Liver (tissue), 3 donors: ENCODE results near the gene STAMBPL1.

Experiments
- ATF3 ChIP-seq: IDR thresholded peaks from 2 replicates; pipeline ENCODE4 v1.6.1; 2016; ENCODE audit warnings: antibody characterized with exemption
- FOXA1 ChIP-seq: IDR thresholded peaks from 2 replicates; pipeline ENCODE4 v1.6.1; 2016; ENCODE audit warnings: antibody characterized with exemption
- JUND ChIP-seq, 2 donors: IDR thresholded peaks; 2 replicates each; pipeline ENCODE4 v1.6.1; 2016; ENCODE audit warnings: antibody characterized with exemption in 2 of 2
- MAX ChIP-seq: IDR thresholded peaks from 2 replicates; pipeline ENCODE4 v1.6.1; 2016; ENCODE audit warnings: antibody characterized with exemption
- RAD21 ChIP-seq, 2 donors: IDR thresholded peaks; 2 replicates each; pipeline ENCODE4 v1.6.1; 2016; ENCODE audit warnings: antibody characterized with exemption in 2 of 2, mild to moderate bottlenecking in 2 of 2
- REST ChIP-seq: IDR thresholded peaks from 2 replicates; pipeline ENCODE4 v1.6.1; 2016; ENCODE audit warnings: antibody characterized with exemption, mild to moderate bottlenecking
- SP1 ChIP-seq: IDR thresholded peaks from 2 replicates; pipeline ENCODE4 v1.6.1; 2018; ENCODE audit warnings: antibody characterized with exemption, mild to moderate bottlenecking
- TAF1 ChIP-seq: conservative IDR thresholded peaks from 2 replicates; pipeline ENCODE4 v1.6.1; 2016; ENCODE audit warnings: antibody characterized with exemption, mild to moderate bottlenecking
- TF ChIP-seq, protein P1 (sequence below): fragments of 150-350 bp; IDR thresholded peaks from 2 replicates; pipeline ENCODE4 v1.5.1; 2017; ENCODE audit warnings: improper control_type of control experiment, low read depth, low read length; ENCODE audit not compliant: missing input control
- TF ChIP-seq, protein P2 (sequence below): IDR thresholded peaks from 2 replicates; pipeline ENCODE4 v1.6.1; 2016; ENCODE audit warnings: antibody characterized with exemption
- donor health status: healthy.
- donor health status: healthy.

- TF ChIP-seq, protein P1, sequence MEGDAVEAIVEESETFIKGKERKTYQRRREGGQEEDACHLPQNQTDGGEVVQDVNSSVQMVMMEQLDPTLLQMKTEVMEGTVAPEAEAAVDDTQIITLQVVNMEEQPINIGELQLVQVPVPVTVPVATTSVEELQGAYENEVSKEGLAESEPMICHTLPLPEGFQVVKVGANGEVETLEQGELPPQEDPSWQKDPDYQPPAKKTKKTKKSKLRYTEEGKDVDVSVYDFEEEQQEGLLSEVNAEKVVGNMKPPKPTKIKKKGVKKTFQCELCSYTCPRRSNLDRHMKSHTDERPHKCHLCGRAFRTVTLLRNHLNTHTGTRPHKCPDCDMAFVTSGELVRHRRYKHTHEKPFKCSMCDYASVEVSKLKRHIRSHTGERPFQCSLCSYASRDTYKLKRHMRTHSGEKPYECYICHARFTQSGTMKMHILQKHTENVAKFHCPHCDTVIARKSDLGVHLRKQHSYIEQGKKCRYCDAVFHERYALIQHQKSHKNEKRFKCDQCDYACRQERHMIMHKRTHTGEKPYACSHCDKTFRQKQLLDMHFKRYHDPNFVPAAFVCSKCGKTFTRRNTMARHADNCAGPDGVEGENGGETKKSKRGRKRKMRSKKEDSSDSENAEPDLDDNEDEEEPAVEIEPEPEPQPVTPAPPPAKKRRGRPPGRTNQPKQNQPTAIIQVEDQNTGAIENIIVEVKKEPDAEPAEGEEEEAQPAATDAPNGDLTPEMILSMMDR, result no peak
- TF ChIP-seq RAD21 (IDR thresholded peaks at IDR 0.05) (no peak), ATF3 (peak; percentile 24), FOXA1 (no peak), TAF1 (no peak), REST (no peak), JUND (IDR thresholded peaks at IDR 0.05) (peak; percentile 72 to 76), SP1 (peak; percentile 39), MAX (peak; percentile 16)
- TF ChIP-seq, protein P2, sequence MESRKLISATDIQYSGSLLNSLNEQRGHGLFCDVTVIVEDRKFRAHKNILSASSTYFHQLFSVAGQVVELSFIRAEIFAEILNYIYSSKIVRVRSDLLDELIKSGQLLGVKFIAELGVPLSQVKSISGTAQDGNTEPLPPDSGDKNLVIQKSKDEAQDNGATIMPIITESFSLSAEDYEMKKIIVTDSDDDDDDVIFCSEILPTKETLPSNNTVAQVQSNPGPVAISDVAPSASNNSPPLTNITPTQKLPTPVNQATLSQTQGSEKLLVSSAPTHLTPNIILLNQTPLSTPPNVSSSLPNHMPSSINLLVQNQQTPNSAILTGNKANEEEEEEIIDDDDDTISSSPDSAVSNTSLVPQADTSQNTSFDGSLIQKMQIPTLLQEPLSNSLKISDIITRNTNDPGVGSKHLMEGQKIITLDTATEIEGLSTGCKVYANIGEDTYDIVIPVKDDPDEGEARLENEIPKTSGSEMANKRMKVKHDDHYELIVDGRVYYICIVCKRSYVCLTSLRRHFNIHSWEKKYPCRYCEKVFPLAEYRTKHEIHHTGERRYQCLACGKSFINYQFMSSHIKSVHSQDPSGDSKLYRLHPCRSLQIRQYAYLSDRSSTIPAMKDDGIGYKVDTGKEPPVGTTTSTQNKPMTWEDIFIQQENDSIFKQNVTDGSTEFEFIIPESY, result no peak
Measured at GRCh38 chr10:88840104-88840503, 39.9 kb upstream of the STAMBPL1 start.
